HPDE6-E6E7 (cell line): ENCODE measurements around the gene GDI1.

Source experiments
- DNase-seq: peaks from one replicate; pipeline ENCODE4 v3.0.0; 2011; ENCODE audit warnings: missing footprints; ENCODE audit errors: extremely low spot score

Gene GDI1

GRCh38 chrX:154436374-154436982 lies 476 bp upstream of the GDI1 start:
- DNase-seq, result peak; percentile 47

DNA sequence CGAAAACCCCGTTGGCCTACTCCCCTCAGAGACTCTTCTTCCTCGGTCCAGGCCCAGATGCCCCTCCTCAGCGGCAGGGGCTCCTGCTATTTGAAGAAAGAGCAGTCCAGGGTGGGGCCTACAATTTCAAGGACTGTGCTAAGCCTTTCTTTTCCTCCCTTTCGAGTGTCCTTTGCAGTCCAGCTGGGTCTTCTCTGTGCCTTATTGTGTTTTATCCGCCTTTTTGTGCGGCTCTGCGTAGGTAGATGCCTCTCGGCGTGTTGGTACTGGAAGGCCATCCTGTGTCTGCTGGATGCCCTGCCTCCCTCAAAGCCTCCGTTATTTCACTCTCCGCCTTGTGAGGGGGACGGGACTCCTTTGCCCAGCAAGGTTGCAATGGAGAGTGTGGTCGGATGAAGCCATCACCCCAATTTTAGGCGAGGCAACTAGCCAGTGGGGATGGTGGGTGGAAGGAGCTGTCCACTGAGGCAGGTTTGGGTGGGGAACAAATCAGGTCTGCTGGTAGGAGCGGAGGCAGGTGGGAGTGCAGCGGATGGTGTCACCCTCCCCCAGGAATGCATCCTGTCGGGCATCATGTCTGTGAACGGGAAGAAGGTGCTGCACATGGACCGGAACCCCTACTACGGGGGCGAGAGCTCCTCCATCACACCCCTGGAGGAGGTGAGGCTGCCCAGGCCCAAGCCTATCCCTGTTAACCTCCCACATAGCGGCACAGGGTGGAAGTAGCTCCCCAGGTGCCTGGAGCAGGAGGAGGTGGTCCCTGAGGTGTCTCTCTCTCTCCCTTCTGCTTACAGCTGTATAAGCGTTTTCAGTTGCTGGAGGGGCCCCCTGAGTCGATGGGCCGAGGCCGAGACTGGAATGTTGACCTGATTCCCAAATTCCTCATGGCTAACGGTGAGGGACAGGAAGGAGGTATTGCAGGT lies 1.3 kb downstream of the GDI1 start:
- DNase-seq, result no peak

DNA sequence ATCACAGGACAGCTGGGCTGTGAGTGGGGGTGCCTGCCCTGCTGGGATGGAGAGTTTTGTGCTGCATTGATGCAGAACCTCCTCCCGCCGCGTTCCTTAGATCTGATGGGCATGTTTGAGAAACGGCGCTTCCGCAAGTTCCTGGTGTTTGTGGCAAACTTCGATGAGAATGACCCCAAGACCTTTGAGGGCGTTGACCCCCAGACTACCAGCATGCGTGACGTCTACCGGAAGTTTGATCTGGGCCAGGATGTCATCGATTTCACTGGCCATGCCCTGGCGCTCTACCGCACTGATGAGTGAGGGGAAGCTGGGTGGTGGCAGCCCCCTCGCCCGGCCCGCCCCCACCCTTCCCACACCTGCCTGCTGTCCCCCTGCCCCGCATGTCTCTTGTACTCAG lies 2.9 kb downstream of the GDI1 start:
- DNase-seq, result no peak

DNA sequence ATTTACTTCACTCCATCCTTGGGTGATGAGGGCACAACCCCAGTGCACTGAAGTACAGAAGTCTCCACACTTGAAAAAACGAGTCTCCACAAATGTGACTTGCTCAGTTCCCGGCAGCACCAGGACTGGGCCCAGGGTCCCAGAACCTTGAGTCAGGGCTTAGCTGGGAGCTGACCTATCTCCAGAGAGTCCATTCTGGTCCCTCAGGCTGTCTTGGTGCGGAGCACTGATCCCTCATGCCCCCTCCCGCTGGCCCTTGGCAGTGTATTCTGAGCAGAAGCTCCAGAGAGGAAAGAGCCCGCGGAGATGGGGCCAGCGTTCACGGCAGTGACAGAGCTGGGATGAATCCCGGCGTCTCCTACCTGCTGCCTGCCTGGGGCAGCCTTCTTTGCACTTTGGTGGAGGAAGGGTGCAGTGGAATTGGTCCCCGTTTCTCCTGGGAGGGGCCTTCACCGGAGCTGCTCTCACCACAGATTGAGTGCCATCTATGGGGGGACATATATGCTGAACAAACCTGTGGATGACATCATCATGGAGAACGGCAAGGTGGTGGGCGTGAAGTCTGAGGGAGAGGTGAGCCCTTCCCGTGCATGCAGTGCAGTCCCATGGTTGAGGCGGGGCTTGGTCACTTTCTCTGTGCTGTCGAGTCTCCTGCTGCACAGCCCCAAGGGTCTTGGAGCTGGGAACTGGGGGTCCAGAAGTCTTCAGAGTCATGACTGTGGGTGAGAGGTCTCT lies 3.8 kb downstream of the GDI1 start:
- no peak for DNase-seq

- no peak for DNase-seq
These were observed 4.6 kb downstream of the GDI1 start for GRCh38 chrX:154441564-154441963.

DNA sequence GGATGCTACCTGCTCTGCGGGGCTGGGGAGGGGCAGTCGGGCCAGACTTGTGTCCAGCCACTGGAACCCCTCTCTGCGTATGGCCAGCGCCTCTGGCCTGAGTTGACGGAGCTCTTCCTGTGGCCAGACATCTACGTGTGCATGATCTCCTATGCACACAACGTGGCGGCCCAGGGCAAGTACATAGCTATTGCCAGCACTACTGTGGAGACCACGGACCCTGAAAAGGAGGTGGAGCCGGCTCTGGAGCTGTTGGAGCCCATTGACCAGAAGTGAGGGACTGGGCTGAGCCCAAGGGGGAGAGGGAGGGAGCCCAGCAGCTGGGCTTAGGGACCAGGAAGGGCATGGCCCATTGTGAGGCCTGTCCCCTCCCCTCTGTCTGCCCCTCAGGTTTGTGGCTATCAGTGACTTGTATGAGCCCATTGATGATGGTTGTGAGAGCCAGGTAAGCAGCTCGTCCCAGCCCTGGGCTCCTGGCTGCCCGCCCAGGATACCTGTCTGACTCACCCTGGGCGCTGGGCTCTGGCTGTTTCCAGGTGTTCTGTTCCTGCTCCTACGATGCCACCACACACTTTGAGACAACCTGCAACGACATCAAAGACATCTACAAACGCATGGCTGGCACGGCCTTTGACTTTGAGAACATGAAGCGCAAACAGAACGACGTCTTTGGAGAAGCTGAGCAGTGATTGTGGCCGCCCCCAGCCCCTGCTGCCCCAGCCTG lies 5.2 kb downstream of the GDI1 start:
- peak; percentile 93 for DNase-seq

DNA sequence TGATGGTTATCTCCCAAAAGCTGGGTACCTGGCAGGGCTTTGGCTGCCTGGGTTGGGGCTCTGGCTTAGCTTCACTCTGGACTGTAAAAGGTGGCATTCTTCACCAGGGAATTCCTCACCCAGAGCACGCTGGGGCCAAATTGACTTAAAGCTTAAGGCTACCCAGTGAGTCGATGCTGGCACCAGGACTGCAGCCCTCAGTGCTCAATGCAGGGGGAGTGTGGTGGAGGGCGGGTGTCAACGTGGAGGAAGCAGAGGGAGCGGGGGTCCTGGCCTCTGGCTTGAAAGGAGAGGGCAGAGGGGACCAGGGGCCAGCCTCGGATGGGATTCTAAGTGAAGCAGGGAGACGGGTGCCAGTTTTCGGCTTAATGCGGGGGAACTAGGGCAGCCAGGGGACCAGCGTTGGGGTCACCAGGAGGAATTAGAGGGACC lies 6.5 kb downstream of the GDI1 start:
- DNase-seq, result no peak

GRCh38 chrX:154443992-154444754 lies 7.2 kb downstream of the GDI1 start, which contains the start of gene FAM50A:
TSS of gene FAM50A (plus strand) at chrX:154444141. CDS start at chrX:154444236, 95 bp downstream.
- DNase-seq, result peak; percentile 81

GRCh38 chrX:154444755-154445246 lies 7.8 kb downstream of the GDI1 start:
- DNase-seq, result no peak

DNA sequence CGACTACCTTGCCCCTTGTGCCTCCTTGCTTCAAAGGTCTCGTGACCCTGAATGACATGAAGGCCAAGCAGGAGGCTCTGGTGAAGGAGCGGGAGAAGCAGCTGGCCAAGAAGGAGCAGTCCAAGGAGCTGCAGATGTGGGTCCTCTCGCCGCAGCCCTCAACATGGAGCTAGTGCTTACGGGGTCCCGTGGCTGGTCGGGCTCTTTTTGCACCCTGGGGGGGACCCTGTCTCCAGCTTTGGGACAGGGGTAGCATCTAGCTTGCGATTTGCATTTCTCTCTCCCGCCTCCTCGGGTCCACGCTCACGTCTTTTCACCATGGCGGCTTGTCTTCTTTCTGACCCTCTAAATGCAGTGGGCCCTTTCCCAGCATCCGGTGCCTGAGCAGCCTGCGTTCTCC lies 8.8 kb downstream of the GDI1 start:
- DNase-seq, result no peak

GRCh38 chrX:154446430-154446829 lies 9.5 kb downstream of the GDI1 start:
- no peak for DNase-seq

DNA sequence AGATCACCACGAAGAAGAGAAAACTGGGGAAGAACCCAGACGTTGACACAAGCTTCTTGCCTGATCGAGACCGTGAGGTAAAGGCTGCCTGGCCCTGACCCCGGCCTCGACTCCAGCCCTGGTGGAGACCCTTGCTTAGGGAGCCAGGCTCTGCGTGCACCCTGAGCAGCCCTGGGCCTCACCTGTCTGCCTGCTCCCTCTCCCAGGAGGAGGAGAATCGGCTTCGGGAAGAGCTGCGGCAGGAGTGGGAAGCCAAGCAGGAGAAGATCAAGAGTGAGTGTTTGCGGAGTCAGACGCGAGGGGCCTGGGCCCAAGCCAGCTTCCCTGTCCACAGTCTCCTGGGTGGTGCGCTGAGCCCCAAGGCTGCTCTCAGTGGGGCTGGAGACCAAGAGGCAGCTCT lies 11.5 kb downstream of the GDI1 start:
- DNase-seq, result no peak

- no peak for DNase-seq
These were observed 12.7 kb downstream of the GDI1 start for GRCh38 chrX:154449618-154450017.

DNA sequence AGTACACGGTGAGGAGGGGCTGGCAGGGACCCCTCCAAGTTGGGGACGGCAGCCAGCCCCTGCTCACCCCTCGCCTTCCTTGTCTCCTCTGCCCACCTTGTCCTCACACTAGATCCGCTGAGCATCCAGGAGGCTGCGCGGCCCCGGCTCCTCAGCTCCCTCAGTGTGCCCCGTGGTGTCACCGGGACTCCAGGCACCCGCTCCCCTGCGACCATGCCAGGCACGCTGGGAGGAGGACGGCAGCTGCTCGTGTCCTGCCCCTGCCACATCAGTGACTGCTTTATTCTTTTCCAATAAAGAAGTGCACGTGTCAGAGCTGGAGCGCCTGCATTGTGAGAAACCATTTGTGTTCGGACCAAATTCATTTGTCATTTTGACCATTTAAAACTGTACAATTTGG lies 13.4 kb downstream of the GDI1 start:
- no peak for DNase-seq

DNA sequence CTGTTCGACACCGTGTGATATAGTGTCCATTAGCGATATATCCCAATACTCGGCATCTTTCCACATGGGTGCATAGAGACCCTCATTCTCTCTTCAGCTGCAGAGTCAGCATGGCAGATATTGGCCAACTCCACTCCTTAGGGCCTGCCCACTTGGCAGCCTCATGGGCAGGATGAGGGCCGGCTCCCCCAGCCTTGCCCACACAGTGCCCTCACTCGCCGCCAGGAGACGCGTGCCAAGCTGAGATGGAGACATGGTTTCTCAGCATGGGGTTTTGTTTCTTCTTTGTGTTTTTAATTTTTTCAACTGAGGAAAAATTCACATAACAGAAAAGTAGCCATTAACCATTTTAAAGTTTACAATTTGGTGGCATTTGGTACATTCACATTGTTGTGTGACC lies 15.9 kb downstream of the GDI1 start:
- no peak for DNase-seq

- DNase-seq, result peak; percentile 58
These were observed 20.6 kb downstream of the GDI1 start for GRCh38 chrX:154457491-154458115.

DNA sequence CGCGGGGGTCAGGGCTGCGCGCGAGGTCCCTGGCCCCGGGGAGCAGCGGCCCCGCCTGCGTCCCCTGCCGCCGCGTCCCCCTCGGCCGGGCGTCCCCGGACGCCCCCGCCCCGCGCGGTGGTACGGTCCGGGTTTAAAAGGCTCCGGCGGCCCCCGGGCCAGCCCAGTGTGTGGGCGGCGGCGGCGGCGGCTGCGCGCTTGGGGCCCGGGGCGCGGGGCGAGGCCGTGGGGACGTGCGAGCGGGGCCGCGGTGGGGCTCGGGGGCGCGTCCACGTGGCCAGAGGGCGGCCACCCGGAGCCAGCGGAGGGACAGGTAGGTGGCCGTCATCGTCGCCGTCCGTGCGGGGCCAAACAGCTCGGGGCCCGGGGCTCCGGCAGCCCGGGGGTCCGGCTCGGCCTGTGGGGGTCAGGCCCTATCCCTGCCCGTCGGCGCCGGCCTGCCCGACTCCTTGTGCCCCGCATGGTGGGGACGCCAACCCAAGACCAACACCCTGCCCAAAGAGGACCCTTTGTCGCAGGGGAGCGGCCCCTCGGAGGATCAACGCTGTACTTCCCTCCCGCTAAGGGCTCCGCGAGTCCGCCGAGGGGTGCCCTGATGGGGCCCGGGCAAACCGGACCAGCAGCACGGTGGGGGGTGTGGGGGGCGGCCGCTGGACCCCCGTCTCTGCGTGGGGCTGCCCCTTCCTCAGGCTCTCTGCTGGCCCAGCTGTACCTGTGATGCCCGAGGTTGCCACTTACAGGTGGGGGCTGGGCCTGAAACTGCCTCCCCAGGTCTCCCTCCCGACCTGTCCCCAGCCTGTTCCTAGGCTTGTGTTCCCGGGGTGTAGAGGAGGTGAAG lies 21.4 kb downstream of the GDI1 start, which contains the start of gene PLXNA3:
PLXNA3 (plus strand) TSS at position 166 of the 838 bp plus-strand sequence. CDS start 1,903 bp downstream, outside the sequence.
- peak; percentile 70 for DNase-seq

- DNase-seq, result no peak
These were observed 22.2 kb downstream of the GDI1 start for GRCh38 chrX:154458954-154459778.
